Muscle layer of duodenum (tissue), 2 donors: ENCODE results near the gene GAS7.
A peak's percentile ranks its signal among the peaks of the same experiment; 100 is the strongest.

Source experiments
- H3K27ac ChIP-seq: one replicate; pipeline ENCODE4 v1.7.0; 2013; ENCODE audit warnings: mild to moderate bottlenecking, low read length
- H3K27me3 ChIP-seq: one replicate; pipeline ENCODE4 v1.7.0; 2013; ENCODE audit warnings: low read depth, mild to moderate bottlenecking, control low read depth, low read length
- H3K36me3 ChIP-seq, 2 donors: one replicate each; pipeline ENCODE4 v1.7.0; 2013; ENCODE audit warnings: low read length in 2 of 2, control low read depth in 1 of 2, mild to moderate bottlenecking in 1 of 2; ENCODE audit not compliant: insufficient read depth in 2 of 2, control insufficient read depth in 1 of 2
- H3K4me1 ChIP-seq, 2 donors: one replicate each; pipeline ENCODE4 v1.7.0; 2013; ENCODE audit warnings: low read length in 2 of 2, mild to moderate bottlenecking in 2 of 2, control low read depth in 1 of 2, moderate library complexity in 1 of 2; ENCODE audit not compliant: insufficient read depth in 2 of 2, control insufficient read depth in 1 of 2
- H3K4me3 ChIP-seq, 2 donors: one replicate each; pipeline ENCODE4 v1.7.0; 2013; ENCODE audit warnings: low read length in 2 of 2, low read depth in 1 of 2, mild to moderate bottlenecking in 1 of 2
- H3K9me3 ChIP-seq, 2 donors: one replicate each; pipeline ENCODE4 v1.7.0; 2013; ENCODE audit warnings: low read length in 2 of 2, control low read depth in 1 of 2, mild to moderate bottlenecking in 1 of 2; ENCODE audit not compliant: control insufficient read depth in 1 of 2
- donor health status: healthy.

Gene GAS7

DNA sequence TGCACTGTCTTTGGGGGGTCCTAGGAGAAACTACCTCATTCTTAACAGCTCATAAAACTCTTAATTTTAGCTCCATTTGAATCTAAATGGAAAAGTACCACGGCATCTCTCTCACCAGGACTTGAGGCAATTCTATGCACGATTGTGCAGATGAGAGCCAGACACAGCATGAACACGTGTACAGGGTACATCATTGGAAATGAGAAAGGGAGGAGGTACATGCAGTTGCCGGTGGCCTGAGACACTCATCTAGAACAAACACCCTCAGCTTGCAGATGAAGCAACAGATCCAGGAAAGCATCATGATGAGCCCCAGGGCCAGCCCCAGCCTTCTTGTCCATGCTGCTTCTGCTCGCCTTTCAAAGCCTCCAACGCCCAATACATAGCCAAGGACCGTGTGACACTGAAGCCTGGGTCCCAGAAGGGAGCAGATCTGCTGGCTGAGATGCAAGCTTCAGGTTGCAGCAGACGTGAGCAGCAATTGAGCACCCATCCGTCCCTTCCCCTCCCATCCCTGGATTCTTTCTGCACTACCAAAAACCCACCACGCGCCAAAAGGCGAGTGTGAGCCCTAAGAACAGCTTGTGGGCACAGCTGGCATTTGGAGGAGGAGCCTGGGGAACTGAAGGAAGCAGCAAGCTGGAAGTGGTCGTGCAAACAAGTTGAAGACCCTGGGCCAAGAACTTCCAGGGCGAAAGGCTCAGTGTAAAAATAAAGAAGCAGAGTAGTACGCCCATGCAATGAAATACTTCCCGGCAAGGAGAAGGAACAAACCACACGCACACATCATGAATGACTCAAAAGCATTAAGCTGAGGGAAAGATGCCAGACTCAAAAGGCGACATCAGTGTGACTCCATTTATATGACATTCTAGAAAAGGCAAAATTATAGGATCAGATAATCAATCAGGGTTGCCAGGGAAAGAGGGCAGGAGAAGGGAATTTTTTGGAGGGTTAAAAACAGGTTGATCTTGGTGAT is 286.0 kb downstream of the GAS7 start:
- Histone ChIP-seq H3K27me3 (no peaks in the 10 kb centered on the region), H3K4me3 (no peak overlapping the region), H3K9me3 (no peaks in the 10 kb centered on the region), H3K36me3 (peaks cover 13 to 29% of the 10 kb centered on the region in 2 donors), H3K4me1 (peaks cover 0 to 8% of the 10 kb centered on the region in 2 donors), H3K27ac (no peak overlapping the region)

DNA sequence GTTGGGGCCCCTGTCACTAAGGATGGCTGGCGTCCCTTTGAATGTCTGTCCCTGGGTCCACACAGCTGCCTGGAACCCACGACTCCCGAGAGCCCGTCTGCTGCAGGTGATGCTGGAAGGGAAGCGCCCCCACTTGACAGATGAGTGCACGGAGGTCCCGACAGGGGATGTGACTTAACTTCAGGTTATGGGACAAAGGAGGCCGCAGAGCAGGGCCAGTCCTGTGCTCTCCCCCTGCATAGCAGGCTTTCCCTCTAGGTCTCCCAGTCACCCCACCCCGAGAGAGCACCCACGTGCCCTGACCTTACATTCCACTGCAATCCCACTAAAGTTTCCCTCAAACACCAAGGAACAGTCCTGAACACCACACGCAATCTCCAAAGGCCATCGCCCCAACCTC is 287.3 kb downstream of the GAS7 start:
- Histone ChIP-seq H3K4me1 (peaks cover 0 to 8% of the 10 kb centered on the region in 2 donors), H3K9me3 (no peaks in the 10 kb centered on the region), H3K27ac (no peak overlapping the region), H3K36me3 (peaks cover 5 to 17% of the 10 kb centered on the region in 2 donors), H3K27me3 (no peaks in the 10 kb centered on the region), H3K4me3 (no peak overlapping the region)

DNA sequence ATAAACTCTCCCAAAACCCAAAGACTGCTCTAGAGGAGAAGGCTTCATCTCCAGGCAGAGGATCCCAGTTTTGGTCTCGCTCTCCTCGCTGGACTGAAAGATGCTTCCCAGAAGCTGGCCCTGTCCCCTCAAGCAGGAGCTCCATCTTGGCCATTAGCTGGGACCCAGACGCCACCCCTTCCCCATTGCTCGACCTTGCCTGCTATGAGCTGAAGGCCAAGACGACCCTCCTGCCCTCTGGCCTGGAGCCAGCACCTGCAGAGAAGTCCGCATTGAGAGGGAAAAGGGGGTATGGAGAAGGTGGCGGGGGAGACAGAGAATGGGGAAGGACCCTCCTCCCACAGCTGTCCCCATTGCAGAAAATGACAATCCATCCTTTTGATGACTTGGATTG is 289.8 kb downstream of the GAS7 start:
- Histone ChIP-seq H3K9me3 (no peaks in the 10 kb centered on the region), H3K4me1 (peaks cover 0 to 8% of the 10 kb centered on the region in 2 donors), H3K36me3 (no peaks in the 10 kb centered on the region), H3K4me3 (no peak overlapping the region), H3K27me3 (no peaks in the 10 kb centered on the region), H3K27ac (no peak overlapping the region)

DNA sequence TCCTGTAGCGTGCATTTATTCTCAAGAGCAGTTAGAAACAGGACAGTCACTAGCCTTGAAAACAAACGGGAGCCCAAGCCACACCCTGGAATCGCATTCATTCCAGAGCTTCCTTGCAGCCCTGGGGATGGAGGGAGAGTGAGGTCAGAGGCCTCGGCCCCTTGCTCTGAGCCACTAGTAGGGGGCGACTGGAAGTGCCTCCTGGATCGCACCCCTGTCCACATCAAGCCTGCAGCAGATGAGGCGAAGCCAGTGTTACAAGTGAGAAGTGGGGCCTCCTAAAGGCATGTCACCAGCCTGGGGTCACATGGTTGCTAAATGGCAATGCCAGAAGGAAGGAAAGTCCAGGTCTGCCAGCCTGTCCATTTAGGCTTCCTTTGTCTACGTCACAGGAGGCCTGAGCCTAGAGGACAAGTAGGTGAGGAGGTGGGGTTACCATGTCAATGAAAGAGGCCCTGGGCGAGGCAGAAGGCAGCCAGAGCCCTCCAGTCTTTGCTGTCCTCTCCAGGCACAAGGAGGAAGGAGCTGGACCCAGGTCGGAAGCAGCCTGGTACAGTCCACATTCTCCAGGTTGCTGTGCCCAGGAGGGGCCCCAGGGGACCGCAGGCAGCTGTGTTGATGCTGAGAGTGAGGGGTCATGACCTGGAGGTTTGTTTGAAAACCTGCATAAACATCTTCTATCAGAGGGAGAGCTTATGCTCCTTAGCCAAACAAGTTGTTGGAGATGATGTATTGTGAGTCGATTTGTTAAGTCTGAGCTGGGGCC is 290.3 kb downstream of the GAS7 start:
- no peak overlapping the region for H3K27ac ChIP-seq
- H3K36me3 ChIP-seq = no peaks in the 10 kb centered on the region
- peaks cover 0 to 8% of the 10 kb centered on the region in 2 donors for H3K4me1 ChIP-seq
- no peaks in the 10 kb centered on the region for H3K9me3 ChIP-seq
- no peaks in the 10 kb centered on the region for H3K27me3 ChIP-seq
- H3K4me3 ChIP-seq = no peak overlapping the region

DNA sequence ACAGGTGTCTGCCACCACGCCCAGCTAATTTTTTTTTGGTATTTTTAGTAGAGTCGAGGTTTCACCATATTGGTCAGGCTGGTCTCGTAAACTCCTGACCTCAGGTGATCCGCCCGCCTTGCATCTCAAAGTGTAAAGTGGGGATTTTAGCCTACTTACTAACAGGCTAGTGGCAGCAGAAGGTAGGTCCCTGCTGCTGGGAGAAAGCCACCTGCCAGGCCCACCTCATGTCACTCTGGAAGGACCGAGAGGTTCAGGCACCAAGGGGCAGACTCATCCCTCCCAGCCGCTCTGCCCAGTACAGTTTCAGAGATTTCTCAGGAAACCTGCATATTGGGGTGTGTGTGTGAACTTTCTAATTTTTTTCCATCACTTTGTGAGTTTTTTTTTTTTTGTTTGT is 291.3 kb downstream of the GAS7 start:
- Histone ChIP-seq H3K4me1 (peaks cover 0 to 8% of the 10 kb centered on the region in 2 donors), H3K27ac (no peak overlapping the region), H3K4me3 (no peak overlapping the region), H3K9me3 (no peaks in the 10 kb centered on the region), H3K27me3 (no peaks in the 10 kb centered on the region), H3K36me3 (no peaks in the 10 kb centered on the region)

DNA sequence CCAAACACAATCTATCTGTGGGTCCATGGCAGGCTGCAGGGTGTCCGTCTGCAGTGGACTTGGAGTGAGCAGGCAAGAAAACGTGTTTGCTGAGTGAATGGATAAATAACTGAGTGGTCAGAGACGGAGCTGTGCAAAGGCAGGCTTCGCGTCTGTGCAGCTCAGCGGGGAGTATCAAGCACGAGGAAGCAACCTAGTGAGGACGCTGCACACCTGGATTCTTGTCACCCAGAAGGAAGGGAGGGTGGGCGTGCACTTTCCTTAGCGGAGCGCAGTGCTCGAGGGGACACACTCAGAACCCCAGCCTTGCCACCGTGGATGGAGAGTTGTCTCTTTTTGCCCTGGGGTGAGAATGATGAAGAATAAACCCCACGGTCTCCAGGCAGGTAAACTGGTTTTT is 291.8 kb downstream of the GAS7 start:
- Histone ChIP-seq H3K4me1 (peaks cover 0 to 8% of the 10 kb centered on the region in 2 donors), H3K9me3 (no peaks in the 10 kb centered on the region), H3K27ac (no peak overlapping the region), H3K4me3 (no peak overlapping the region), H3K27me3 (no peaks in the 10 kb centered on the region), H3K36me3 (no peaks in the 10 kb centered on the region)

DNA sequence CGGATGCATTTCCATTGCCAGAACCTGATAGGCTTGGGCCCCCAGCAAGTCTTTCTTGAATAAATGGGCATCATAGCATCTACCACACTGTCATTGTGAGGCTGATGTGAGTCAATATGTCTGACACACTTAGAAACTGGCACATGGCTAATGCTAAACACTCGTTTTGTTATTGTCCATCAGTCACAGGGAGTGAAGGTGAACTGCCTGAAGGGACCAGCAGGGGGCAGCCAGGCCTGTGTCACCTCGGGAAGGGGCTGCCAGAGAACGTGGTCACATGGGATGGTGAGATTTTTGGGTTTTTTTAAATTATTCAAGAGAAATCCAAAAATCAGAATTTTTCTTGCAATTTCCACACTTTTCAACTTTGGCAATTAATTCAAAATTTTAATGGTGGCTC is 292.5 kb downstream of the GAS7 start:
- Histone ChIP-seq H3K27ac (no peak overlapping the region), H3K9me3 (no peaks in the 10 kb centered on the region), H3K4me1 (peaks cover 0 to 8% of the 10 kb centered on the region in 2 donors), H3K4me3 (no peak overlapping the region), H3K36me3 (no peaks in the 10 kb centered on the region), H3K27me3 (no peaks in the 10 kb centered on the region)

DNA sequence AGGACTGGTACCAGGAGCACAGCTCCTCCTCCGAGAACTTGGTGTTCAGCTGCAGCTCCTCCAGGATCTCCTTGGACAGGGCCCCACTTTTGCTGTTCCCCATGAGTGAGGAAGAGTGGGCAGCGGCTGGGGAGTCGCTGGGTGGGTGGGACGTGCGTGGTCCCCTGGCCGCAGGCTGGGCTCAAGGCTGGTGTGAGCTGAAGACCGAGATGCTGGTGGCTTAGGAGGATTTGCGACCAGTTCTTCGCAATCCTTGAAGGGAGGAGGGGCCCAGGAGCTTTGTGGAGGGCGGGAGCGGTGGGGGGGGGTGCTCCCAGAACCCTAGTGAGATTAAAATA is 293.4 kb downstream of the GAS7 start, which contains the start of gene RCVRN:
Gene RCVRN (minus strand): TSS at position 194 of the 338 bp plus-strand sequence. CDS start 91 bp downstream, at position 103.
- no peak within 1 kb of the TSS for H3K27ac ChIP-seq

DNA sequence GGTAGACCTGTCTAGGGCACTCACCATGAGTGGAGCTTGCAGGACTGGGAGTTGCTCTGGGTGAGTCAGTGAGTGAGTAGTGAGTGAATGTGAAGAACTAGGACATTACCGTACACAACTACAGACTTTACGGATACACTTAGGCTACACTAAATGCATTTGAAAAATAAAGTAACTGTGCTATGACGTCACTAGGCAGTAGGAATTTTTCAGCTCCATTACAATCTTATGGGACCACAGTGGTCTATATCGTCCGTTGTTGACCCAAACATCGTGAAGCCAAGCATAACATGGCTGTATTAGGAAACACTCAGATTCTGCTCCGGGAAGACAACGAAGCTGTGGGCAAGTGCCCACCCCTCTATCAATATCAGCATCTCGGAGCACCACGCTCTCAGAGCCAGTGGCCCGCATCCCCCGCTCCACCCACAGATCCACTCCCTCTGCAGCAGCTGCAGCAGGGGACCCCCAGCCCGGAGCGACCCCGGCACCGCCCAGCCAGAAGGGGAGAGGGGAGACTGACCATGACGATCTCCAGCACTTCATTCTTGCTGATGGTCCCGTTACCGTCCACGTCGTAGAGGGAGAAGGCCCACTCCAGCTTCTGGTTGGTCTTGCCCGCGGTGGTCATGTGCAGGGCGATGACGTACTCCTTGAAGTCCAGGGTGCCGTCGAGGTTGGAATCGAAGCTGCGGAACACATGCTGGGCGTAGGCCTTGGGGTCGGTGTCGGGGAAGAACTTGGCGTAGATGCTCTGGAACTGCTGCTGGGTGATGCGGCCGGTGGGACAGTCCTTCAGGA is 293.9 kb downstream of the GAS7 start:
- peaks cover 4 to 20% of the 10 kb centered on the region in 2 donors for H3K4me1 ChIP-seq
- no peaks in the 10 kb centered on the region for H3K36me3 ChIP-seq
- H3K9me3 ChIP-seq = no peaks in the 10 kb centered on the region
- H3K27me3 ChIP-seq = no peaks in the 10 kb centered on the region
- no peak overlapping the region for H3K27ac ChIP-seq
- no peak overlapping the region for H3K4me3 ChIP-seq

More for the DNA sequence above, 293.4 kb downstream of the GAS7 start, which contains the start of gene RCVRN:
- Histone ChIP-seq H3K4me3 (no peak within 1 kb of the TSS), H3K4me1 (peaks cover 4 to 14% of the 10 kb centered on the region in 2 donors), H3K27me3 (no peaks in the 10 kb centered on the region), H3K9me3 (no peaks in the 10 kb centered on the region), H3K36me3 (no peaks in the 10 kb centered on the region)

DNA sequence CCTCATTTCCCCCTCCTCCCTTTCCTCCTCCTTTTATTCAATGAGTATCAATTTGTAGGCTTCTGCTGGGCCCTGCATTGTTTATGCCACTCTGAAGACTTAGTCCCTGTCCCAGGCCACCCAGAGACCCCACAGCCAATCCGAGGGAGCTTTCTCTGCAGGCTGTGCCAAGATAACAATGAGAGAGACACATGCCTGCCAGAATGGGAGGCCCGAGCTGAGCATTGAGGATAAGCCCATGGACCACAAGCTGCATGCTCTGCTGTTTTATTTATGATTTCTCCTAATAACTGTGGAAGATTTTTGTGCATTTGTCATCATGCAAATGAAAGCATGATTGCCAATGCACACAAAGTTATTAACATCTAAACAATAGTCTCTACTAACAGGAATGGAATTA is 296.3 kb downstream of the GAS7 start:
- peaks cover 4 to 15% of the 10 kb centered on the region in 2 donors for H3K4me1 ChIP-seq
- H3K36me3 ChIP-seq = no peaks in the 10 kb centered on the region
- H3K9me3 ChIP-seq = no peaks in the 10 kb centered on the region
- H3K4me3 ChIP-seq = no peak overlapping the region
- no peaks in the 10 kb centered on the region for H3K27me3 ChIP-seq
- H3K27ac ChIP-seq = no peak overlapping the region

DNA sequence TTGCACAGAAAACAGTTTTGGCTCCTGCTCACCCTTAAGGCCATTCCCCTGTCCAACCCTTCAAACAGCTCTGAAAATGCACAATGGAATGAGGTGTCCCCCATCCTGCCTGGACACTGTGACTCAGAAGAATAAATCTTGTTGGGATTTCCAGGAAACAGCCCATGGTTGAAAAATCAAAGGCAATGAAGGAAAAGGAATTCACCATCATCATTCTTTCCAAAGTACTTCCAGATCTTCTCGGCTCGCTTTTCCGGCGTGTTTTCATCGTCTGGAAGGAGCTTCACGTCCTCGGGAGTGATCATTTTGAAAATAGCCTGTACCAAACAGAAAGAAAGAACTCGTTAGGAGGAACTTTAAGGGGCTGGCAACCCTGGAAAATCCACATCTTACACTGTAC is 297.6 kb downstream of the GAS7 start:
- Histone ChIP-seq H3K4me1 (peaks cover 4 to 15% of the 10 kb centered on the region in 2 donors), H3K36me3 (no peaks in the 10 kb centered on the region), H3K9me3 (no peaks in the 10 kb centered on the region), H3K4me3 (no peak overlapping the region), H3K27me3 (no peaks in the 10 kb centered on the region), H3K27ac (peak overlapping the region; percentile 1)
